ENCODE measurements around the gene PANK4.
"Not testable (repeated sequence)": the region's sequence is repeated elsewhere in the genome, so short reads cannot be mapped to it uniquely, and the experiment has no call there.

The PANK4 gene

GRCh38 chr1:2558861-2559260, 32.5 kb upstream of the PANK4 start:
- no peak for DNase-seq (ENCODE audit: low read depth)

DNA sequence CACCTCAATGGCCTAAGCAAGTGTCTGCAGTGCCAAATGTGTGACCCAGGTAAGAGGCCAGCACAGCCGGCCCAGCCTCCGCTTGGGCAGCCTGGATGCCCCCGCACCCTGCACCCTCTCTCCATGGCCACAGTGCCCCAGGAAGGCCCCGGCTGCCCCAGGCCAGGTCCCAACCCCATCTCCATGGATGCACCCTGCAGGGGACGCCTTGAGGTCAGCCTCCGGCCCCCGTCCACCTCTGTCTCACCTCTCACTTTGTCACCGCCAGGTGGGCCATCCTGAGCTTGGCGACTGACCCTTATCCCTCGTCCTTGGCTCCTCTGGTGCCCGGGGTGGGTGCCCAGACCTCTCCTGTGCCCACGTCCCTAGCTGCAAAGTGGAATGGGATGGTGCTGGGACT, 32.0 kb upstream of the PANK4 start:
- DNase-seq (ENCODE audit: low read depth), result no peak

DNA sequence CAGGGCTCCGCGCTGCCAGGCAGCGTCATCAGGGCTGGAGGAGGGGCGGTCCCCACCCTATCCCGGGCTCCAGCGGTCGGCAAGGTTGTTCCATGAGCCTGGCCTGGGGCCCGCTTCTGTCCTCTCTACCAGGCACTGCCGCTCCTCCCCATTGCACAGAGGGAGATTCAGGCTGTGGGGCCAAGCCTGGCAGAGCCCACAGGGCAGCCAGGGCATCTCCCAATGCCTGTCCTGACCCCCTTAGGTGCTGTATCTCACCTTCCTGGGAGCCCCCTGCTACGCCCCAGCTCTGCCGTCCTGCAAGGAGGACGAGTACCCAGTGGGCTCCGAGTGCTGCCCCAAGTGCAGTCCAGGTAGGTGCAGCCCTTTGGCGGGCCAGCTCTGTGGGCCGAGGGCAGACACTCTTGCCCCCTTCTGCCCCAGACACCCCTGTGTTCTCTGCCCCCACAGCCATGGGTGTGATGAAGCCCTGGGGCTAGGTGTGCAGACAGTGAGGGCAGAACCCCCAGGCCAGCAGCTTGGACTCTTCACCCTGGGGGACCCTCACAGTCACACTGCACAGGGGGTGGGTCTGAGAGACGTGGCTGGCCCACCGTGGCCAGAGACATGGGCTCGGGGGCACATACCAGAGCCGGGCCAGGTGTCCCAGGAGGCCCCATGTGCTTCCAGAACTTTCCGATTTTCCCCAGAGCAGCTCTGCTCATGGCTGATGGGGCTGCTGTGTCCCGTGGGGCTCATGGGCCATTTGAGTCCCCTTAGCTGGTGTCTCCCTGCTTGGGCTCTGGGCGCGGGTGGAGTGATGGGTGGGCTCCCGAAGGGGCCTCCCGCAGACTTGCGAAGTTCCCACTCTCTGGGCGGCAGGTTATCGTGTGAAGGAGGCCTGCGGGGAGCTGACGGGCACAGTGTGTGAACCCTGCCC, 31.3 kb upstream of the PANK4 start:
- DNase-seq (ENCODE audit: low read depth), result no peak

DNA sequence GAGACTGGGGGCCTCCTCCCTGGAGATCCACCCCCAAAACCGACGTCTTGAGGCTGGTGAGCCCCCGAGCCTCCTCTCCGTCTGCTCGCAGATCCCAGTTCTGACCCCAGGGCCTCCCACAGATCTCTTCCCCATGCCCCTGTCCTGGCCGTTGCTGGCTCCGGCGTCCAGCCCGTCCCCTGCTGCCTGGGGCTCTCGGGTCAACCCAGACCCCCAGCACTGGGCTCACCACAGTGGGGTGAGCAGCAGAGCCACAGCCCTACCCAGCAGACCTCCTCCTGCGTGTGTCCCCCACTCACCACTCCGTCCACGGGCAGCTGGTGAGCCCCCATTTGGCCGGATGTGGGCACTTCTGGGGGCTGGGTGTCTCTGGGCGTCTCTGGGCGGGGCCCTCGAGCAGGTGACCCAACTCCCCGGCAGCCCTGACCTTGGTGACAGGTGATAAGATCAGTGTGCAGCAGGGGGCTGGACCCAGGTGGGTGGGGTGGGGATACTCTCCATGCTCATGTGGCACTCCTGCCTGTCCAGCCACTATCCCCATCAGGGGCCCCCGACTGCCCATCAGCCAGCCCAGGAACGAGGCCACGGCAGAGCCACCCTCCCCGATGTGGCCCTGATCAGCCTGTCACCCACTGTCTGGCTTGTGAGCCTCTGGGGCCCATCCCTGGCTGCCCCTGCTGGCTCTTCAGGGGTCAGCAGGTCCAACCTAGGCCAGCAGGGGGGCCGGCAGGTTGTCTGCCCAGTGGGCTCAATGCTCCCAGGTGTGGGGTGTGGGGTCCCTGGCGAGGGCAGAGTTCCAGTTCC, 30.5 kb upstream of the PANK4 start:
- DNase-seq (ENCODE audit: low read depth), result no peak

DNA sequence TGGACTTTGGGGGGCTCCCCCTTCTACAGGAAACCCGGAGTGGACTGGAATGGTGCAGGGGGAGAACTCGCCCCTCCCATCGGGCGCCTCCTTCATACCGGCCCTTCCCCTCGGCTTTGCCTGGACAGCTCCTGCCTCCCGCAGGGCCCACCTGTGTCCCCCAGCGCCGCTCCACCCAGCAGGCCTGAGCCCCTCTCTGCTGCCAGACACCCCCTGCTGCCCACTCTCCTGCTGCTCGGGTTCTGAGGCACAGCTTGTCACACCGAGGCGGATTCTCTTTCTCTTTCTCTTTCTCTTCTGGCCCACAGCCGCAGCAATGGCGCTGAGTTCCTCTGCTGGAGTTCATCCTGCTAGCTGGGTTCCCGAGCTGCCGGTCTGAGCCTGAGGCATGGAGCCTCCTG, 29.9 kb upstream of the PANK4 start, which contains the start of gene TNFRSF14:
TSS of gene TNFRSF14 (plus strand) at position 95 of the 401 bp plus-strand sequence. CDS start at position 389, 294 bp downstream.
- DNase-seq (ENCODE audit: low read depth), result no peak

GRCh38 chr1:2555634-2556276, 29.4 kb upstream of the PANK4 start:
- no peak for DNase-seq (ENCODE audit: low read depth)

- no peak for DNase-seq (ENCODE audit: low read depth)
Measured at GRCh38 chr1:2554621-2555387, 28.4 kb upstream of the PANK4 start.

DNA sequence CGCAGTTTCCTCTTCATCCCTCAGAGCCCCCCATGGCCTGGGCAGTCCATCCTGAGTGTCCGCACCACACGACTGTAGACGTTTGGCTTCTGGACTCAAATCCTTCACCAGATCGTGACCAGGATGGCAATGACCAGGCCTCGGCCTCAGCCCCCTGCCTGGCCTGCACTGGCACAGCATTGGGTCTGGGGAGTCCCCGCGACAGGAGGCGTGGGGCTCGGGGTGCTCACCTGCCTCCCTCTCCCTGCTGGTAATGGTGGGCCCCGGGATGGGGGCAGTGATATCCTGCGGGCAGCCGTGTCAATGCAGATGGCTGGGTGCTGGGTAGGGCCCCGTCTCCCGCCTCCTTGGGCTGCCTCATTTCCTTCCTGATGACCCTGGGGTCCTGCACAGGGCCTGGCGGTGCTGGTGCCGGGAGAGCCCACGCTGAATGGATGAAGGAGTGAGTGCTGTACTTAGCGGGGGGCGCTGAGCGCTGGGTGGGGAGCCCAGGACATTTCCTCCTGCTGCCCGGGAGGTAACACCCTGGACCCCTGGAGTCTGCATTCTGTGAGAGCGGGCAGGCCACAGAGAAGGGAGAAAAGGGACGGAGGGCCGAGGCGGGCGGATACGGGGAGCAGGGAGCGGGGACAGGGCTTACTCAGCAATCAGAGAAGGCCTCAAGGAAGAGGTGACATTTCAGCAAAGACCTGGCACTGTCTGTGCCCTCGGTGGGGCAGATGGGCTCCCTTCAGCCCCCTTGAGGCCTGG, 27.6 kb upstream of the PANK4 start:
- no peak for DNase-seq (ENCODE audit: low read depth)

GRCh38 chr1:2553076-2553475, 26.7 kb upstream of the PANK4 start:
- DNase-seq (ENCODE audit: low read depth), result not testable (repeated sequence)

GRCh38 chr1:2552189-2552588, 25.8 kb upstream of the PANK4 start:
- no peak for DNase-seq (ENCODE audit: low read depth)

DNA sequence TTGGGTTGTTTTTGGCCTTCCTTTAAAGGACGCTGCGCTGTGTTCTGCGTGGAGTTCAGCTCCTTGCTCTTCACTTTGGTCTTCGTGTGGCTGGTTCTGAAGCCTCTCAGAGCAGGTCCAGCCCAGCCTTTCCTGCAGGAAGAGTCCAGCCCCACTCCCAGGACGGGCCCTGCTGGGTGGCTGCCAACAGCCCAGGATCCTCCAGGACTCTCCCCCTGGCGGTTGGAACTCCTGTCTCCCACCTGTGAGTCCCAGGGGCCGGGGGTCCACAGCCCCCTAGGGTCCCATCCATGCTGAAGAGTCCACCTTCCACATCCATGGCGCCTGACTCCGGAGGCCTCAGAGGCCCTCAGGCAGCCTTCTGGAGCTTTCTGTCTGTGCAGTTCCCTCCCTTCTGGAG, 25.1 kb upstream of the PANK4 start:
- not testable (repeated sequence) for DNase-seq (ENCODE audit: low read depth)

- not testable (repeated sequence) for DNase-seq (ENCODE audit: low read depth)
Measured at GRCh38 chr1:2550309-2550861, 24.0 kb upstream of the PANK4 start.

- not testable (repeated sequence) for DNase-seq (ENCODE audit: low read depth)
Measured at GRCh38 chr1:2549367-2550029, 23.1 kb upstream of the PANK4 start.

DNA sequence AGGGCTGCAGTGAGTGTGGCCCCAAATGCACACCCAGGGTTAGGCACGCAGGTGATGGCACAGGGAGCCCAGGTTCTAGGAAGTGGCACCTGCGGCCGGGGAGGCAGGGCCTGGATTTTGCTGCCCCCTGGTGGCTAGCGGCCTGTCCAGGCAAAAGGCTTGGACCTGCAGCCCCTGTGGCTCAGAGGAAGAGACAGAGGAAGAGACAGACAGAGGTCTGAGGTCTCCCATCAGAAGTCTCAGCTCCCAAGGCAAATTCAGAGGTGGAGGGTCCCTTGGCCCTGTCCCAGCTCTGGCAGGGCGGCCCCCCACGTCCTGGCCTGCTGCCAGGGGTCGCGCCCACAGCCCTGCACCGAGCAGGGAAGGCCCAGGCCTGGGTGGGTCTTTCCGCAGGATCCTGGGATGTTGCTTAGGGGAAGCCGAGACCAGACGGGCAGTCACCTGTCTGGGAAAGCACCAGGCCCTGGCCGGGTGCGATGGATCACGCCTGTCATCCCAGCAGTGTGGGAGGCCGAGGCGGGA, 21.7 kb upstream of the PANK4 start:
- DNase-seq (ENCODE audit: low read depth), result no peak

DNA sequence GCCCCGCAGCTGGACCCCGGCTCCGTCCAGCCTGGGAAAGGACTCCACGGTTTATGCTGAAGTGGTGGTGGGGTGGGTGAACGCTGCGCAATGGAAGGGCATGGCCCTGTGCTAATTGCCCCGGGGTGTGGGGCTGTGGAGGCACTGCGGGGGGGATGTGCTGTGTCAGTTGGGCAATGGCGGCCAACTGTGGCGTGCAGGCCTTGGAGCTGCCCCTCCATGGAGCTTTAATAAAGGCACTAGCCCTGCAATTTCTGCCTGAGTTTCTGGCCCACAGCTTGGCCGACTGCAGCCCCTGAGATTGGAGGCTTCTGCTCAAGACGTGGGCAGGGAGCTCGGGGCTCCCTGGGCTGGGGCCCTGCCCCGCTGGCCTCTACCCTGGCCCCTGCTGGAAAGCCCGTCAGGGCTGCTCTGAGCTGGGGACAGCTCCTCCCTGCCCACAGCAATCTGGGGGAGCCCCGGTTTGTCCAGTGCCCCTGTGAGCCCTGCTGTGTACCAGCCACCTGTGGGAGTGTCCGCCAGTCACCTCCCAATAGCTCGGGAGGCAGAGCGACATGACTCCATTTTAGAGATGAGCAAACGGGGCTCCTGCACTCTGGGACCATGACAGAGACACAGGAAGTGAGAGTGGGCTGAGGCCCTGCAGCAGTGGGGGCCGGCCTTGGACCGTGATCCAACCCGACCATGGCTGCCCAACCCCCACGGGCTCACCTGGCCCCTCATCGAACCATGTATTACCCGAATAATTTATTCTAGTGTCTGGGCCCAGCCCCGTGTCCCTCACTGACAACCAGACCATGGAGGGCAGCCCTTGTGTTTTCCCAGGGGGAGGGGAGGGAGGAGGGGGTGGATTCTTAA, 21.0 kb upstream of the PANK4 start:
- no peak for DNase-seq (ENCODE audit: low read depth)

DNA sequence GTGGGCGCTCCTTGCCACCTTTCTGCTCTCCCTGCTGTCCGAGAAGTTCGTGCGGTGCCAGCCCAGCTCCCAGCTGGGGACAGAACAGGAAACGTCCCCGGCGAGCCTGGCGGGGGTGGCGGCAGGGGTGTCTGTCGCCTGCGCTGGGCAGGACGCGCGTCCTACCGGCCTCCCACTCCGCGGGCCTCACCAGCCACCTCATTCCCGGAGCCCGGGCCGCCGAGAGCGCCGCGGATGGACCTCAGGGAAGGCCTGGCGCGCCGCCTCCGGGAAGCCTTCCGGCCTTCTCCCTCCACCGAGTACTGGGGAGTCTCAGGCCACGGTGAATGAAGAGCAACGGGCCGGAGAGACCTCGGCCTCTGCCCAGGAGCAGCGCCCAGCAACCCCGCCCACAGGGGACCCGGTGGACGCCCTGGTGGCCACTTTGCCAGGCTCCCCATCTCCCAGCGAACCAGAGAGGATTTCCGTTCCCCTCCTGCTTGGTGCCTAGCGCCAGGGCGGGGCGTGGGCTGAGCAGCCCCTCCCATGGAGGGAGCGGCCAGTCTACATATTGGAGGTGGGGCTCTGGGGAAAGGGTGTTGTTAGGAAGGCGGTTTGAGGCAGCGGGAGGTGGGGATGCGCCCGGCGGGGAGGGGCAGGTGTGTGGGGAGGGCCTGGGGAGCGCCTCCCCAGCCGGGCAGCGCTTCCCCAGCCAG, 20.3 kb upstream of the PANK4 start:
- no peak for DNase-seq (ENCODE audit: low read depth)

DNA sequence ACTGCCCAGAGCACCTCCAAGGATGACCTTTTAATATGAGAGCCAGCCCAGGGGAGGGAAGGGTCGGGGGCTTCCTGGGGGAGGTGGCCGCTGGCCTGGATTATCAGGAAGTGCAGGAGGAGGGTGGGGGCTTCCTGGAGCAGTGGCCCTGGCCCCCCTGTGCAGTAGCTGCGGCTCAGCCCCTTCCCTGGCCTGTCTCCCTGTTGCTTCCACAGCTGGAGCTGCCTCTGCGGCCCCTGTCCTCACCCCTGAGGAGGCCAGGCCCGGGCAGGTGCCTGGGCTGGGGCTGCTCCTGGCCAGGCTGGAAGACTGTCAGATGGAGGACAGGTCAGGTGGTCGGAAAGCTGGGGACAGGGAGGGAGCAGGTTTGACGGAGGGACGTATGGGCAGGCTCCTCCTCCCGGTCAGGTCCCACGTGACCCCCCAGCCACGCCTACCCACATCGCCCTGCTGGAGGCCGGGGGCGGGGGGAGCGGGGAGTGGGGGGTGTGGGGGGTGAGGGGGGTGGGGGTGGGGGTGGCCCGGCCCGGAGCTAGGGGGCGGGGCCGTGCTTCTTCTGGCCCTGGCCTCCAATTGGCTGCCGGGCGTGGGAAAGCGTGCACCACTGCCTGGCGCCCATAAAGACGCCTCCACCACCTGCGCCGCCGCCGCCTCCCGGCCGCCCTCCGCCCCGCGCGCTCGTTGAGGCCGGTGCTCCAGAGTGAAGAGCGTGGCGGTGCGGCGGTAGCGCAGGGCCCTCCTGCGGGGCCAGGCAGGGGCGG, 19.5 kb upstream of the PANK4 start:
- no peak for DNase-seq (ENCODE audit: low read depth)

All from GM04503 (cell line).